Neural cell (in vitro differentiated cells): ENCODE measurements around the gene TAGLN. TPM values are rescaled to one million over a fixed set of nuclear protein-coding genes. Genes with fewer than 3 reads are reported as not detected.

Experiments
- H2AFZ ChIP-seq: fragments of 200-600, 300-800 bp; sonication (generic), shearing (Covaris generic); 2 replicates; pipeline ENCODE4 v1.6.0; 2014; ENCODE audit warnings: low read depth, mild to moderate bottlenecking, antibody characterized with exemption, low read length, moderate library complexity
- H3F3A ChIP-seq: fragments of 200-600 bp; shearing (Covaris generic); 2 replicates; pipeline ENCODE4 v1.6.1; 2016; ENCODE audit warnings: mild to moderate bottlenecking, moderate library complexity, mixed read lengths, antibody characterized with exemption, low read length; ENCODE audit not compliant: insufficient read depth, poor library complexity, severe bottlenecking
- H3K27ac ChIP-seq: fragments of 200-600, 300-800 bp; sonication (generic), shearing (Covaris generic); 2 replicates; pipeline ENCODE4 v1.5.1; 2014; ENCODE audit warnings: mild to moderate bottlenecking, low read length, moderate library complexity
- H3K27me3 ChIP-seq: fragments of 300-800, 200-600 bp; sonication (generic), shearing (Covaris generic); 2 replicates; pipeline ENCODE4 v1.6.0; 2014; ENCODE audit warnings: mild to moderate bottlenecking, low read depth, low read length, moderate library complexity; ENCODE audit not compliant: insufficient read depth
- H3K36me3 ChIP-seq: fragments of 300-800, 200-600 bp; sonication (generic), shearing (Covaris generic); 2 replicates; pipeline ENCODE4 v1.5.1; 2014; ENCODE audit warnings: mild to moderate bottlenecking, antibody characterized with exemption, low read length, moderate library complexity; ENCODE audit not compliant: insufficient read depth
- H3K4me2 ChIP-seq: fragments of 300-800, 200-600 bp; sonication (generic), shearing (Covaris generic); 2 replicates; pipeline ENCODE4 v1.6.0; 2014; ENCODE audit warnings: mild to moderate bottlenecking, low read length
- H3K4me3 ChIP-seq: fragments of 300-800, 200-600 bp; sonication (generic), shearing (Covaris generic); 2 replicates; pipeline ENCODE4 v1.5.1; 2014; ENCODE audit warnings: mild to moderate bottlenecking, low read length, moderate library complexity
- H3K79me2 ChIP-seq: fragments of 200-600 bp; shearing (Covaris generic); replicated peaks from 2 replicates; pipeline ENCODE4 v1.6.0; 2014; ENCODE audit warnings: mild to moderate bottlenecking, low read length, moderate library complexity; ENCODE audit not compliant: insufficient read depth
- H3K9ac ChIP-seq: fragments of 300-800, 200-600 bp; sonication (generic), shearing (Covaris generic); 2 replicates; pipeline ENCODE4 v1.6.1; 2016; ENCODE audit warnings: mild to moderate bottlenecking, low read length, mixed read lengths
- H3K9me2 ChIP-seq: fragments of 200-600 bp; shearing (Covaris generic); 2 replicates; pipeline ENCODE4 v1.6.1; 2016; ENCODE audit warnings: mild to moderate bottlenecking, low read length, mixed read lengths; ENCODE audit not compliant: insufficient read depth
- H3K9me3 ChIP-seq: fragments of 200-600, 300-800 bp; sonication (generic), shearing (Covaris generic); 2 replicates; pipeline ENCODE4 v1.6.1; 2016; ENCODE audit warnings: mild to moderate bottlenecking, mixed run types, low read length, moderate library complexity, mixed read lengths
- H4K20me1 ChIP-seq: fragments of 200-600 bp; shearing (Covaris generic); 2 replicates; pipeline ENCODE4 v1.6.1; 2016; ENCODE audit warnings: mild to moderate bottlenecking, mixed run types; ENCODE audit not compliant: insufficient read depth
- EP300 ChIP-seq: fragments of 450-650 bp; conservative IDR thresholded peaks from 2 replicates; pipeline ENCODE4 v1.6.1; 2014; ENCODE audit warnings: antibody characterized with exemption, mild to moderate bottlenecking, moderate library complexity; ENCODE audit not compliant: poor library complexity, severe bottlenecking
- EZH2 ChIP-seq: fragments of 200-600, 300-800 bp; shearing (Covaris generic), sonication (generic); IDR thresholded peaks from 2 replicates; pipeline ENCODE4 v1.6.1; 2014; ENCODE audit warnings: antibody characterized with exemption, low read length, borderline replicate concordance, mild to moderate bottlenecking; ENCODE audit not compliant: insufficient read depth, poor library complexity, severe bottlenecking
- MXI1 ChIP-seq: fragments of 450-650 bp; conservative IDR thresholded peaks from 2 replicates; pipeline ENCODE4 v1.6.1; 2014; ENCODE audit warnings: antibody characterized with exemption, mild to moderate bottlenecking; ENCODE audit not compliant: poor library complexity, severe bottlenecking
- POLR2AphosphoS5 ChIP-seq: IDR thresholded peaks from 2 replicates; pipeline ENCODE4 v1.6.1; 2012
- RAD21 ChIP-seq: fragments of 450-650 bp; conservative IDR thresholded peaks from 2 replicates; pipeline ENCODE4 v1.6.1; 2014; ENCODE audit warnings: antibody characterized with exemption, mild to moderate bottlenecking, moderate library complexity
- REST ChIP-seq: IDR thresholded peaks from 2 replicates; pipeline ENCODE4 v1.6.1; 2012; ENCODE audit warnings: borderline replicate concordance
- SMC3 ChIP-seq: fragments of 450-650 bp; conservative IDR thresholded peaks from 2 replicates; pipeline ENCODE4 v1.6.1; 2014; ENCODE audit warnings: antibody characterized with exemption, mild to moderate bottlenecking, moderate library complexity; ENCODE audit not compliant: poor library complexity
- TAF1 ChIP-seq: IDR thresholded peaks from 2 replicates; pipeline ENCODE4 v1.6.1; 2012; ENCODE audit warnings: low read depth
- polyA plus RNA-seq: library from polyadenylated mRNA; depleted of rRNA; stranded (reverse); fragments of >200 nt; gene quantifications from 2 replicates; pipeline ENCODE4 v1.2.3, GENCODE V29; 2014
- TF ChIP-seq, protein P1 (sequence below): fragments of 450-650 bp; IDR thresholded peaks from 2 replicates; pipeline ENCODE4 v1.5.1; 2014; ENCODE audit warnings: antibody characterized with exemption, mild to moderate bottlenecking, moderate library complexity; ENCODE audit not compliant: poor library complexity, severe bottlenecking

The TAGLN gene
- polyA plus RNA-seq, 1 donor from 2014 or later: 15.7 TPM

GRCh38 chr11:117169736-117170135, 29.4 kb upstream of the TAGLN start:
- Histone ChIP-seq H3K27ac (no peak overlapping the region), H3K36me3 (peaks cover 4% of the 10 kb centered on the region), H3K27me3 (no peaks in the 10 kb centered on the region), H3K4me2 (no peak overlapping the region), H3F3A (no peaks in the 10 kb centered on the region), H3K79me2 (peaks cover 4% of the 10 kb centered on the region), H3K9me3 (no peaks in the 10 kb centered on the region), H2AFZ (no peak overlapping the region), H3K9ac (no peak overlapping the region), H4K20me1 (no peaks in the 10 kb centered on the region), H3K4me3 (no peak overlapping the region), H3K9me2 (no peaks in the 10 kb centered on the region)
- TF ChIP-seq SMC3: no peak
- no peak for TF ChIP-seq REST
- TF ChIP-seq RAD21: no peak
- no peak for TF ChIP-seq EP300
- no peak for TF ChIP-seq POLR2AphosphoS5
- TF ChIP-seq TAF1: no peak
- no peak for TF ChIP-seq EZH2
- TF ChIP-seq MXI1: no peak
- TF ChIP-seq, protein P1, sequence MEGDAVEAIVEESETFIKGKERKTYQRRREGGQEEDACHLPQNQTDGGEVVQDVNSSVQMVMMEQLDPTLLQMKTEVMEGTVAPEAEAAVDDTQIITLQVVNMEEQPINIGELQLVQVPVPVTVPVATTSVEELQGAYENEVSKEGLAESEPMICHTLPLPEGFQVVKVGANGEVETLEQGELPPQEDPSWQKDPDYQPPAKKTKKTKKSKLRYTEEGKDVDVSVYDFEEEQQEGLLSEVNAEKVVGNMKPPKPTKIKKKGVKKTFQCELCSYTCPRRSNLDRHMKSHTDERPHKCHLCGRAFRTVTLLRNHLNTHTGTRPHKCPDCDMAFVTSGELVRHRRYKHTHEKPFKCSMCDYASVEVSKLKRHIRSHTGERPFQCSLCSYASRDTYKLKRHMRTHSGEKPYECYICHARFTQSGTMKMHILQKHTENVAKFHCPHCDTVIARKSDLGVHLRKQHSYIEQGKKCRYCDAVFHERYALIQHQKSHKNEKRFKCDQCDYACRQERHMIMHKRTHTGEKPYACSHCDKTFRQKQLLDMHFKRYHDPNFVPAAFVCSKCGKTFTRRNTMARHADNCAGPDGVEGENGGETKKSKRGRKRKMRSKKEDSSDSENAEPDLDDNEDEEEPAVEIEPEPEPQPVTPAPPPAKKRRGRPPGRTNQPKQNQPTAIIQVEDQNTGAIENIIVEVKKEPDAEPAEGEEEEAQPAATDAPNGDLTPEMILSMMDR: no peak

DNA sequence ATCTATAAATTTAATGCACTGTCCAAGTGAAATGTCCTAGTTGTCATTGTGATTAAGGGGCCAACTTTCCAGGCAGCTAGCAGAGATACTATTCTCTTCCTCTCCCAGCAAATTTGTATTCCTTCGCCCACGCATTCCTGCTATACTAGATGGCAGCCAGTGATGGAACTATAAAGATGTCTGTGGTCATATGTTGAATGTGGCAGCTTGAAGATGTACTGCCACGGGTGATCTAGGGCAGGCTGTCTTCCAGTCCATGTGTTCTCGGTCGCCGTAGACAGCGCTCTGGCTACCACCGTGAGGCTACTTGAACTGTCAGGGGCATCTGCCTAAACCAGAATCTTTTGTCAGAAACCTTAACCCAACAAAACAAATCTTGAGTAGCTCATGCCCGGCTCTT, 29.0 kb upstream of the TAGLN start:
- no peak overlapping the region for H3K4me2 ChIP-seq
- no peaks in the 10 kb centered on the region for H4K20me1 ChIP-seq
- H3K27ac ChIP-seq: no peak overlapping the region

GRCh38 chr11:117171007-117171403, 28.2 kb upstream of the TAGLN start:
- TF ChIP-seq MXI1 (no peak), POLR2AphosphoS5 (no peak), TAF1 (no peak), RAD21 (no peak), SMC3 (no peak), REST (no peak), EZH2 (no peak), EP300 (no peak)
- TF ChIP-seq, protein P1: no peak
- no peak overlapping the region for H3K4me2 ChIP-seq
- no peaks in the 10 kb centered on the region for H3K9me3 ChIP-seq
- no peak overlapping the region for H3K9ac ChIP-seq
- H3K36me3 ChIP-seq: no peaks in the 10 kb centered on the region
- no peak overlapping the region for H2AFZ ChIP-seq
- H3K27me3 ChIP-seq: no peaks in the 10 kb centered on the region
- H3K9me2 ChIP-seq: no peaks in the 10 kb centered on the region
- H3F3A ChIP-seq: no peaks in the 10 kb centered on the region
- peaks cover 4% of the 10 kb centered on the region for H3K79me2 ChIP-seq
- H4K20me1 ChIP-seq: no peaks in the 10 kb centered on the region
- no peak overlapping the region for H3K4me3 ChIP-seq
- H3K27ac ChIP-seq: no peak overlapping the region

More for the DNA sequence above, 29.0 kb upstream of the TAGLN start:
- H3K4me3 ChIP-seq: no peak overlapping the region
- H2AFZ ChIP-seq: no peak overlapping the region
- no peaks in the 10 kb centered on the region for H3F3A ChIP-seq
- no peaks in the 10 kb centered on the region for H3K9me3 ChIP-seq
- H3K79me2 ChIP-seq: peaks cover 4% of the 10 kb centered on the region
- H3K36me3 ChIP-seq: peaks cover 4% of the 10 kb centered on the region
- H3K9ac ChIP-seq: no peak overlapping the region
- H3K27me3 ChIP-seq: no peaks in the 10 kb centered on the region
- no peaks in the 10 kb centered on the region for H3K9me2 ChIP-seq
- TF ChIP-seq EZH2: no peak
